GM19467 (cell line): ENCODE data around the gene ABAT.
"Not testable (repeated sequence)": the region's sequence is repeated elsewhere in the genome, so short reads cannot be mapped to it uniquely, and the experiment has no call there.

ENCODE experiments used
- ATAC-seq: cut with Tn5 transposase; IDR thresholded peaks from one replicate; pipeline ENCODE4 v1.9.1; 2021; ENCODE audit warnings: mild to moderate bottlenecking, moderate library complexity; ENCODE audit not compliant: unreplicated experiment

Gene ABAT

DNA sequence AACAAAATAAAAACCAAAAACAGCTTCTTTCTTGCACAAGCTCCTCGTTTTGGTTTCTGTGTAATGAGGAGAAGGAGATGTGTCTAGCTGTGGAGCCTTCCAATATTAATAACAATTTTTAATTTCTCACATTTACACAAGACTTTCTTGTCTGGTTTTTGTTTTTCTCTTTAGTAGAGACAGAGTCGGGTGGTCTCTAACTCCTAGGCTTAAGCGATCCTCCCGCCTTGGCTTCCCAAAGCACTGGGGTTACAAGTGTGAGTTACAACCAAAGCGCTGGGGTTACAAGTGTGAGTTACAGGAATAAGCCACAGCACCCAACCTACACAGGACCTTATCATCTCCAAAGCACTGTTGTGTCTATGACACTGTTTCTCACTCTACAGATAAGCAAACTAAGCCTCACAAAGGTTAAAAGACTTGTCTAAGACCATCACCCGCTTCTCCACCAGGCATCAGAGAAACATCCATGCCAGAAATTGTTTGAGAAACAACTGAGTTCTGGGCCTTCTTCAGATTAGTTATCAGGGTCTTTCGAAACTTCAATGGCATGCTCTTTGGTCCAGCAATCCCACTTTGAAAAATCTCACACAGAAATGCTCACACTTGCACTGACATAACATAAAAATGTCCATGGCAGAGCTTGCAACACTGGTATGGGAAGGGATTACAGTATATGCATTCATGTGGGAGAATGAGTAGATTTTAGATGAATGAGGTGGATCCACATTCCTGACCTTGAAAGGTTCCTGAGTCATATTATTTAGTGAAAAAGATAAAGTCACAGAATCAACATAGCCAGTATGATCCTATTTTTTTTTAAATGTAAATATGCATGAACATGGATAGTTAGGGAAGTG lies 3.9 kb downstream of the ABAT start:
- ATAC-seq, result no peak

DNA sequence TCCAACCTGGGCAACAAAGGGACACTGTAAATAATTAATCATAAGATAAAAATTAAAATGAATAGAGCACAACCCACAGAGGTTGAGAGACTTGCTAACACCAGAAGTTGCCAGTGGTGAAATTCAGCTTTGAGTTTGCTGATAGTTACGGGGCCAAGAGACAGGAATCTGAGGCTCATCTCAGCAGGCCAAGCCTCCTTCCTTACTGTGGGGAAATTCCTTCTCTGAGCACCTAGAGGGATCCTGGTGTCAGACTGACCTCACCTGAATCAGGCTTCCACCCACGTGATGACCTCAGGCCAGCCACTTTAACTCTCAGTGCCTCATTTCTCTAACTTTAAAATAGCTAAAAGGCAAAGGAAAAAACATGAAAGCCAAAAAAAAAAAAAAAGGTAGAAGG lies 4.7 kb downstream of the ABAT start:
- no peak for ATAC-seq

DNA sequence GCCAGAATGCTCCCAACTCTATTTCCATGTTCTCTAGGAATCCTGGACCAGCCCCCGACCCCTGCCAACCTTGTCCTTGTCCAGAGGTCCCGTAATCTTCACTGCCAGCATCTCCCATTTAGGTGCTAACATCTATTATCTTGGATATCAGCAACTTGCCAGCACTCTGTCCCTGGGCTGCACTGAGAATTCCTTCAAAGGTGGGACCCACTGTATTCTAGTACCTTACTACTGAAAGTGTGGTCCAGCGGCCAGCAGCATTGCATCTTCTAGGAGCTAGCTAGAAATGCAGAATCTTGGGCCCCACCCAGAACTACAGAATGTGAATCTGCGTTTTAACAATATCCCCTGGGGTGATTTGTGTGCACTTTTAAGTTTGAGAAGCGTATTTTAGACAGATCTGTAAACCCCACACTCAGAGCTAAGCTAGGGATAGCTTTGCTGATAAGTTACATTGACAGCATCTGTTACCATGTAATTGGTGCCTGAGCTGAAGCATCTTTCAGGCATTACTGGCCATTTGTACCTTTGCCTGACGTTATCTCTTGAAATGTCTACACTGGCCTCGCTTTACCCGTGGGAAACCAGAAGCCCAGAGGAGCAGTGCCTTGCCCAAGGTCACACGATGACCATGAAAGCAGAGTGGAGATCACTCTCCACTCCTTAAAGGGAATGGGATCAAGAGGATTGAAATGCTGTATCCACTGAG lies 8.3 kb downstream of the ABAT start:
- ATAC-seq, result no peak

DNA sequence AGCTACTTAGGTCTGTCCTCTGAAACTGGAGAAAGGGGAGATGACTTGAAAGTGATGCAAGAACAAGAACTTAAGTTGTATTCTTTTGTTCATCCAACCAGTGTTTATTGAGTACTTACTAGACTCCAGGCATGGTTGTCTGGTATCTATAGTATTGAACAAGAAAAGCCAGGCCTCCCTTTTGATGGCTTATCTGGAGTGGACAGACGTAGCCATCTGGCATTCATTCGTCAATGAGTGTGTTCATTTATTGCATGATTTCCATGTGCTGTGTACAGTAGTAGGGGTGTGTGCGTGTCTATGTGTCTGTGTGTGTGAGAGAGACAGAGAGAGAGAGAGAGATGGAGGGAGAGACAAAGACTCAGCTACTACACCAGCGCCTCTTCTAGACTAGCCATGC lies 9.2 kb downstream of the ABAT start:
- ATAC-seq, result no peak

DNA sequence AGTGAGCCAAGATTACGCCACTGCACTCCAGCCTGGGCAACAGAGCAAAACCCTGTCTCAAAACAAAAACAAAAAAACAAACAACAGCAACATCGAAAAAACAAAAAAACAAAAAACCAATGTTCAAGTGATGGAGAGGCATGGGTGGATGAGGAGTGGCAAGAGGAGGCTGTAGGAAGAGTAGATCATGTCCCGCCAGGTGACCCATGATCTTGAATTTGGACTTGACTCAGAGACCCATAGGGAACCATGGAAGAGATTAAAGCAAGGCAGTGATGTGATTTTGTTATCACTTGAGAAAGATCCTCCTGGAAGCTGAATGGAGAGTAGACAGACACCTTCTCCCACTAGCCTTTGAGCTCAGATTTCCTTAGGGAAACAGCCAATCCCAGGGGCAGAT lies 11.2 kb downstream of the ABAT start:
- no peak for ATAC-seq

DNA sequence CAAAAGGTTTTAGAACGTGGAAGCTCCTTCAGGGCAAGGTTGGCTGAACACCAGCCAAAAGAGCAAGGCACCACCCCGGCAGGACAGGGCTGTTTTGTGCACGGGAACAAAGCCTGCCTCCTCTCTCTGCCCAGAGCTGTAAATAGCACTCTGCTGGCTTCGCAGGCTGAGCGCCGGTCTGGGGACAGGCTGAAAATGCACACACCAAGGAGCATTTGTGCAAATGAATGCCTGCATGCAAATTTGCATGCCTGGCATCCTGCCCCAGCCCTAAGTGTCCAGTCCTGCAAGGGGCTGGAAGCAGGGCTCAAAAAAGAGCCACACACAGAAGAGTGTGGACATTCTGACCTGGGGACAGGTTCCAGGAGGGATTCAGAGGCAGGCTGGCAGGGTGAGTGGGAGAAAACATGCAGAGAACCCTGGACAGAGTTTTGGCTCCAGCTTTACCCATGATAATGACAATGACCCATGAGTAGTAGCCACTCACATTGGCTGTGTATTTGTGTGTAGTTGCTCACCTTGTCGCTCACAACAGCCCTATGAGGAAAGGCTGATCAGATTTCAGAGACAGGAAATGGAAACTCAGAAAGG lies 11.7 kb downstream of the ABAT start:
- no peak for ATAC-seq

DNA sequence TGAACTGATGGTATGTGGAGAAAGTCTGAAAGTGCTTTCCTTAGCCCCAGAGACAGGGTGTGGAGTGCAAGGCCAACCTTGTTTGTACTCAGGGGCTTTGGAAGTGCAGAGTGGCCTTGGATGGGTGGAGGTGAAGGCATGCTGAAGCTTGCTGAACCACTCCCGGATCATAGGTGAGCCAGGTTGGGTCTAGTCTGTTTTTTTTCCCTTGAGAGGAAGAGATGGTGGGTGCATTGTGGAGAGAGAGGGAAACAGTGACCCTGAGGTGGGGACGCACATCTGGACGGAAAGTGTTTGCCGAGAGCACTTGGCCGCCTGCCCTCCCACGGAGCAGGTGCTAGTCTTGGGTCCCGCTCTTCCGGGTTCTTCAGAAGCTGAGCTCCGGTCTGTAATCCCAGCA lies 12.5 kb downstream of the ABAT start:
- no peak for ATAC-seq

DNA sequence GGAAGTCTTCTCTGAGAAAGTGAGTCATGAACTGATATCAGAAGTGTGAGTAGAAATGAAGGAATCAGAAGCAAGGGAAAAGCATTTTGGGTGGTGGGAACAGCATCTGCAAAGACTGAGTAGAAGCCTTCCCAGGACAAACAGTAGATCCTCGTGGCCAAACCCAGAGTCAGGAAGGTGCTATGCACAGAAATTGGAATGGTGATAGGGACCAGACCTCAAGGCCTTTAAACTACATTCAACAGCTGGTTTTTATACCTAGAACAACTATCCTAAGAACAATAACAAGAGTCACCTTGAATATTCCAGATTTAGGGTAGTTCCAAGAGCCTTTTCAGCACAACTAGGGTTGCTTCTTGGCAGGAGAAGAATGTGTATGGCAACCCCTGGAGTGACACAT lies 15.3 kb downstream of the ABAT start:
- ATAC-seq, result no peak

DNA sequence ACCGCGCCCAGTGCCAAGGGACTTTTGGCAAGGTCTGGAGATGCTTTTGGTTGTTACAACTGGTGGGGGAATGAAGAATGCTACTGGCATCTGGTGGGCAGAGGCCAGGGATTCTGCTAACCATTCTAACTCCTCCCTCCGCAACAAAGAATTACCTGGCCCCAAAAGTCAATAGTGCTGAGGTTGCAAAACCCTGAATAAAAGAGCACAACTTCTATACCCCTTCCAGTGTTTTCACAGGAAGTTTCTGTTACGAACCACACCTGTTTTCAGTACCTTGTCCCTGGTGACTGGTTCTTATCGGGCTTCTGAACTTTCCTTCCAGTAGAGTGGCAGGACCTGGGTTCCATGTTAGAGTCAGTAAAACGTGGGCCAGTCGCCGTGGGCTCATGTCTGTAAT lies 17.3 kb downstream of the ABAT start:
- no peak for ATAC-seq

DNA sequence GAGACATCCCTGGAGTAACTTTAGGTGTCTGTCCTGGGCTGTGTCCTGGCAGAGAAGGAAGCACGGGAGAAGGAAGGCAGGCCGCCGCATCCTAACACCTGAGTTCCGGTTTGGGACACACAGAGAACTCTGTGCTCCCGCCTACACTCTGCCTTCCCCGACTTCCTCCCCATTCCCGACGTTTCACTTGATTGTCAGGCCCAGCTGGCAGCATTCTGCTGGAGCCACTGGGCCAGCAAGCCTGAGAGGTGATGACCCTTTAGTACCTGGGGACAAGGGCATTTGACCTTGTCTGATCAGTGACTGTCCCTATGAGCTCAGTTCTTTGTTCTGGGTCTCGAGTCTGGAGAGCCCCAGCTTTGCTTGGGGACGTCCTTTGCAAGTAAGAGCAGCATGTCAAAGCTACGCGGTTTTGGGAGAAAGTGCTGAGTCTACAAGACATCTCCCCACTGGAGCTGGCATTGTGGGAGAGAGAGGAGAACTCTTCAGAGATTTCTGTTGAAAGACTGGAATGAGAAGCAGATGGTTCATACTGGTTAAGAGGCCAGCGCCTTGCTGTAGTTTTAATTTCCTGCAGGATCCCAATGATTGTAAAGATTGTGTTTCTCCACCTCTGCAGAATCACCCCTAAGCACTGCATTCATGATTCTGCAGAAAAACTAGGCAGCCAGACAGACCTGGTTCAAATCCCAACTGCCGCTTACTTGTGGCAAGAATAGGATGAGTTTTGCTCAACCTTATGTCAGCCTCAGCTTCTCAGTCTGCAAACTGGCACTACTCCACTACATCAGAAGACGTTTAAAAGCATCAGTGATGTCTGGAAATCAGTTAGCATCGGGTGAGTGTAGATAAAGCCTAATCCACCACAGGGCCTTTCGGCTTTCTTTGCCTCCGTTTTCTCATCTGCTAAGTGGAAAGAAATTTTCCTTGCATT lies 20.6 kb downstream of the ABAT start:
- ATAC-seq, result no peak

DNA sequence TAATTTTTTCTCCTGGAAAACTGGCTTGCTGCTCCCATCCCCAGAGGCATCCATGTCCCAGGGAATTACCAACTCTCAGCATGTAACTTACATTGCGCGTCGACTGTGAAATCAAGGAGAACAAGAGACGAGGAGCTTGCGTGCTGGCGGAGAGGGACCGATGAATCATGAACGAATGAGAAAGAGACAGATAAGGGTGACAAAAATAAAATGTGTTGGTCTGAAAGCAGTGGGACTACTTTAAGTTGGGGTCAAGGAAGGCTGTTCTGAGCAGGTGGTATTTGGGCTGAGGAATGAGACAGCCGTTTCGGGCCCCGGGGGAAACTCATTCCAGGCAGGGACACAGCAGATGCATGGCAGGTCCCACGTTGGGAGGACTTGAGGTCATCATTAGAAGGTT lies 22.5 kb downstream of the ABAT start:
- no peak for ATAC-seq

DNA sequence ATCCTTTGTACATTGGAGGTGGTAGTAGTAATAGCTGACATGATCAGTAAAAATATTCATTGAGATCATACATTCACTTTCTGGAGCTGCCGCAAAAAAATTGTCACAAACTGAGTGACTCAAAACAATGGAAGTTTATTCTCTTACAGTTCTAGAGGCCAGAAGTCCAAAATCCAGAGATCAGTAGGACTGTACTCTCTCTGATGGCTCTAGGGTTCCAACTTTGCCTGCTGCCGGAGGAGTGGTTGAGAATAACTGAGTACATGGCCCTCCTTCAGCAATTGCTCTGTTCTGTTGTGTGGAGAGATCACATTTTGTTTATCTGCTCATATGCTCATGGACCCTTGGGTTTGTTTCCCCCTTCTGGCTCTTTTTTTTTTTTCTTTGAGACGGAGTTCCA lies 23.5 kb downstream of the ABAT start:
- no peak for ATAC-seq

DNA sequence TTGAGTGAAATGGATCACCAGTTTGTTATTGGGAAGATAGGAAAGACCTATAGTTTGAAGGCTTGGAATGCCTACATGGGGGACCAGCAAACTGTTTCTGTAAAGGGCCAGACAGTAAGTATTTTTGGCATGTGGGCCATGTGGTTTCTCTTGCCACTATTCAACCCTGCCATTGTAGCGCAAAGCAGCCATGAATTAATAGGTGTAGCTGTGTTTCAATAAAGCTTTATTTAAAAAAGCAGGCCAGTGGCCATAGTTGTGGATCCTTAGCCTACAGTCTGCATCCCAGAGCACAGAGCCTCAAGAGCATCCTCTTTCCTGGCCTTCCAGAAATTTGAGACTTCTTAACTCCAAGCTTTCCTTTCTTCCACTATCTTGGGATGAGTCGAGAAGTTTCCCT lies 29.3 kb downstream of the ABAT start:
- ATAC-seq, result no peak

DNA sequence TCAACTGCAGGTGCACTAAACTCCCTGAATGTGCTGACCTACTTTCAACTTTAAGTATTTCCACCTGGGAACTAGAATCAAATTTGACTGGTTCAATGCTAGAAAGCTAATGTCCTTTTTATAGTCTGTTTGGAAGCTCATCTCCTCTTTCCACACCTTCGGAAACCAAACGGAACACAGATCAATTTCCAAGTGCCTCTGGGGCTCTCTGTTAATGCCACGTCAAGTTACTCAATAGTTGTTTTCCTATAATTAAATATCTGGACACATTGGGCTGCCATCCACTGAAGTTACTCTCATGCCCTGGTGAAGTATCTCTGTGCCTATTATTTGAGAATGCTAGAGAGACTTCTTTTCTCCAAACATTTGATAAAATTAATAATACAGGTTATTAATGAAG lies 29.7 kb downstream of the ABAT start:
- no peak for ATAC-seq

DNA sequence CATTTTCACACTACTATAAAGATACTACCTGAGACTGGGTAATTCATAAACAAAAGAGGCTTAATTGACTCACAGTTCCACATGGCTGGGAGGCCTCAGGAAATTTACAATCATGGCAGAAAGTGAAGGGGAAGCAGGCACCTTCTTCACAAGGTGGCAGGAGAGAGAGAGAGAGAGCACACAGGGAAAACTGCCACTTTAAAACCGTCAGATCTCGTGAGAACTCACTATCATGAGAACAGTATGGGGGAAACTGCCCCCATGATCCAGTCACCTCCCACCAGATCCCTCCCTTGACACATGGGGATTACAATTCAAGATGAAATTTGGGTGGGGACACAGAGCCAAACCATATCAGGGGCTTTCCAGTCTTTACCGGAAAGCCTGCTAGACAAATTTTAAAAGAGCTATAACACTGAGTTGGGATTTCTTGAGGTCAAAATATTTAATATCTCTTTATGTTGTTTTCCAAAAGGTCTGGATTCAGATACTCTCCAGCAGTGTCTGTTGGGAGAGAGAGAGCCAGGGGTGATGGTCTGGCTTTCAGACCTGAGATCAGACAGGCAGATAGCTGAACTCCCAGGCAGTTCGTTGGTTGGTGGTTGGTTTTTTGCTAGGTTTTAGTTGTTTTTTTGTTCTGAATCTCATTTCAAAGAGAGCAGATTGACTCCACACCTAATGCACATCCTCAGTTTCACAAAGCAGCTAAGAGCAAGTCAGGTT lies 30.8 kb downstream of the ABAT start:
- not testable (repeated sequence) for ATAC-seq

DNA sequence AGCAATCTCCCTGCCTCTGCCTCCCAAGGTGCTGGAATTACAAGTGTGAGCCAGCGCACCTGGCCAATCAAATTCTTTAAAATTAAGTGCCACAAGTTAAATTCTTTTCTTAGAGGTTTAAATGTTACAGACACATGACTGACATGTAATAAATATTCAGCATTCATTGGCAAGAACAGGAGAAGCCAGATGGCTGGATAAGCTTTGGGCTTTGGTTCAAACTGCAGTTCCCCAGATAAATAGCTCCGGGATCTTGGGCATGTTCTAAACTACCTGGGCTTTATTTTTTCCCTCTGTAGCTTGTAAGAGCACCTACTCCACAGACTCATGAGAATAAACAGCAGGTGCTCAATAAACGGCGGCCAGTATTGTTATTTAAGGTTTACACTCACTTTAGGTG lies 34.1 kb downstream of the ABAT start:
- no peak for ATAC-seq

DNA sequence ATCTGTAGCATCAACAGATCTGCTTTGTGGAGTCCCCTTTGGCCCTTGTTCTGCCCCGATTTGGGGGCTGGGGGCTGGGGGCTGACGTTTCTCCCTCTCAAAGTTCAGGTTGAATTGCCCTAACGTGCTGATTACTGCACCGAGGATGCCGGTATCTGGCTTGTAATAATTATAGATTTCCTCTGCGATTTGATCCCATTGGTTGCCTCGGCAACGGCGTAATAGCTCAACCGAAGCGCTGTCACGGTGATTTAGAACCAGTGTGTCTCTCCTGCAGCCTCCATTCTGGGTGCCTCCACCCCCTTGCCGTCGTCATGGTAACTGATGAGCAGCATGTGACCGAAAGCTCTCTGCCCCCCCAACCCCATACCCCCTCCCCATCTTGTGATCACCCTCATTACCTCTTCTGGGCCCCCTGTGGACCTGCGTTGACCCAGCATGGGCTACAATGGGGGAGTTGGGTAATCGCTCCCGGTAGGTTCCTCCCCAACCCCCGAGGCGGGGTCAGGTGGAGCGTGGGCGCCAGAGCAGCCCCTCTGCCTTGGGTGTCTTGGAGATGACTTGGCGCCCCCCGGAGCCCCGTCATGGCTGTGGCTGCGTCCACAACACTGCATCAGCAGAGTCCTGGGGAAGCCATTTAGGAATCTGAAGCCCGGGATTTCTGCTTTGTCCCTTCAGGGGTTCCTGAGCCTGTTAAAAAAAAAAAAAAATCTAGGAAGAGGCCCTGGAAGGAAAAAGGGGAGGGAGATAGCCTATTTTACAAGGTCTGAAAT lies 38.4 kb downstream of the ABAT start:
- no peak for ATAC-seq

DNA sequence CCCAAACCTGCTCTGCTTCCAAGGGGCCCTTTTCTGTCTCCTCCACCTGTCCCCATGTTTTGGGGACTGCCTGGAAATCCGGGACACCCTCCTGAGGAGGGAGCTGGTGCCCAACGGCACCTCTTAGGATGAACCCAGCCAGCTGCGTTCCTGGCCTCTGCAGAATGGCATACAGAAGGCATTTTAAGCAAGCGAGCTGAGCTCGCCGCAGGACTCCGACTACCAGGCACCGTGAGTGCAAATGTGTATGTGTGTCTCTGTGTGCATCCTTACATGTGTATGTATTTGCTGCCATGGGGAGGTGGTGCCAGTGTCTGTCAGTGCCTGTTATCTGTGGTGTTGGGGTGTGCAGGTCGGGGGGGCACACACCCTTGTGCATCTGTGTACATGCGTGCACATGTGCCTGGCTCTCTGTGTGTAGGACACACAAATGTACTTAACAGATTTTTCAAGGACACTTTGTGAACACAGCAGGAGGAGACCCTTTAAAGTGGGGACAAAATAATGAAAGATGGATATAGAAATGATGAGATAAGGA lies 39.3 kb downstream of the ABAT start:
- no peak for ATAC-seq

DNA sequence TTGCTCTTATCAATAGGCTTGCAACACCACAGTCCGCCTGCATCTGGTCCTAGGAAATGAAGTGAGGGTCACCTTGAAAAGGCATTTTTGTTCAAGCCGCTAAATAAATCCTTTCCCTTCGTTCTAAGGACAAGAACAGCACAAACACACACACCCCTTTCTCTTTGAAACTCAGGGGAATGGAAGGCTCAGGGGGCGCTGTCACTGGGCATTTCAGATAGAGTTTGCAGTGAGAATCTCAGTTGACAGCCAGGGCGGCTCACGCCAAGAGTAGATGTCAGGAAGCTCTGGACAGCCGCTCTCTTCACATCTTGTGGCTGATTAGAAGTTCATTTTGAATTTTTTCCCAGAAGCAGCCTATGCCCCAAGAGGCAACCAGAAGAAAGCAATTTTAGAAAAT lies 39.8 kb downstream of the ABAT start:
- ATAC-seq, result no peak
